C4-2B (cell line): ENCODE results near the gene TNIP3.

Source experiments
- CTCF ChIP-seq: fragments of 450-650 bp; conservative IDR thresholded peaks from 2 replicates; pipeline ENCODE4 v1.5.1; 2017; ENCODE audit warnings: mild to moderate bottlenecking
- ZFX ChIP-seq: fragments of 450-650 bp; IDR thresholded peaks from 2 replicates; pipeline ENCODE4 v1.6.1; 2017

- TF ChIP-seq CTCF: no peak
- no peak for TF ChIP-seq ZFX
Observed at GRCh38 chr4:121212806-121213205, 48.7 kb upstream of the TNIP3 start.
